ENCODE data around the gene RNF4. TPM values are rescaled to one million over a fixed set of nuclear protein-coding genes. Genes with fewer than 3 reads are reported as not detected.
"Not testable (repeated sequence)": the region's sequence is repeated elsewhere in the genome, so short reads cannot be mapped to it uniquely, and the experiment has no call there.

The RNF4 gene
- total RNA-seq, 1 donor from 2014 or later = 29.6 TPM

GRCh38 chr4:2535376-2536192 is 66.7 kb downstream of the RNF4 start:
- DNase-seq = no peak

GRCh38 chr4:2536193-2537010 is 67.5 kb downstream of the RNF4 start, which contains the start of gene FAM193A:
TSS of gene FAM193A (plus strand) at chr4:2536647. CDS start at chr4:2536916, 269 bp downstream.
- DNase-seq = peak; percentile 100

GRCh38 chr4:2537011-2537830 is 68.3 kb downstream of the RNF4 start:
- DNase-seq = no peak

GRCh38 chr4:2543580-2544191 is 74.8 kb downstream of the RNF4 start:
- DNase-seq = not testable (repeated sequence)

GRCh38 chr4:2545321-2546013 is 76.6 kb downstream of the RNF4 start:
- no peak for DNase-seq

- DNase-seq = no peak
These were observed 77.4 kb downstream of the RNF4 start for GRCh38 chr4:2546286-2546823.

GRCh38 chr4:2546961-2547691 is 78.2 kb downstream of the RNF4 start:
- DNase-seq = not testable (repeated sequence)

- DNase-seq = no peak
These were observed 82.2 kb downstream of the RNF4 start for GRCh38 chr4:2551118-2551517.

- DNase-seq = no peak
These were observed 83.9 kb downstream of the RNF4 start for GRCh38 chr4:2552806-2553205.

GRCh38 chr4:2558301-2558700 is 89.4 kb downstream of the RNF4 start:
- DNase-seq = no peak

- no peak for DNase-seq
These were observed 91.3 kb downstream of the RNF4 start for GRCh38 chr4:2560167-2560566.

Other genes with a start within 250 kb of the RNF4 start
- gene HAUS3, start 227.0 kb upstream of the RNF4 start, total RNA-seq = 37.4 TPM
- gene POLN, start 227.0 kb upstream of the RNF4 start, total RNA-seq = 7.8 TPM
- 19.7 TPM for gene MXD4, start 207.0 kb upstream of the RNF4 start, total RNA-seq
- 3.7 TPM for gene ZFYVE28, start 50.5 kb upstream of the RNF4 start, total RNA-seq
- not detected for gene CFAP99, start 50.2 kb upstream of the RNF4 start, total RNA-seq
- gene FAM193A, start 67.5 kb downstream of the RNF4 start, total RNA-seq = 15.0 TPM